Stomach (tissue), 4 donors: ENCODE data around the gene GNAO1.

Experiments used
- CTCF ChIP-seq, 7 experiments: fragments of 450-650 bp in 4 of 7; fragments of 200-600 bp in 3 of 7; sonication (generic) in 3 of 7; IDR thresholded peaks; one replicate each; pipeline ENCODE4 v1.5.1; 2016 to 2019; ENCODE audit warnings: antibody characterized with exemption in 7 of 7, control low read depth in 2 of 7, mild to moderate bottlenecking in 1 of 7
- EP300 ChIP-seq: sonication (generic); formaldehyde crosslinking; IDR thresholded peaks from one replicate; pipeline ENCODE4 v1.6.1; 2017; ENCODE audit warnings: antibody characterized with exemption
- POLR2A ChIP-seq, 4 donors: fragments of 450-650 bp; IDR thresholded peaks; one replicate each; pipeline ENCODE4 v1.6.1; 2016; ENCODE audit warnings: antibody characterized with exemption in 4 of 4, control low read depth in 2 of 4, mild to moderate bottlenecking in 1 of 4, moderate library complexity in 1 of 4
- POLR2AphosphoS5 ChIP-seq, 3 donors: sonication (generic); formaldehyde crosslinking; IDR thresholded peaks; one replicate each; pipeline ENCODE4 v1.6.1; 2016; ENCODE audit warnings: antibody characterized with exemption in 3 of 3

GRCh38 chr16:56302506-56302905 lies 111.2 kb downstream of the GNAO1 start:
- TF ChIP-seq CTCF (IDR thresholded peaks at IDR 0.05) (no peak), EP300 (no peak), POLR2AphosphoS5 (IDR thresholded peaks at IDR 0.05) (no peak), POLR2A (IDR thresholded peaks at IDR 0.05) (no peak)
